Karpas-422 (cell line): Measurements from ENCODE around the gene GJD2. TPM values are rescaled to one million over a fixed set of nuclear protein-coding genes. Genes with fewer than 3 reads are reported as not detected.

Experiments used
- total RNA-seq: library from RNA; depleted of rRNA; stranded (reverse); fragments of >200 nt; shearing (Covaris generic); gene quantifications from 2 replicates; pipeline ENCODE4 v1.2.3, GENCODE V29; 2014; ENCODE audit warnings: low replicate concordance; rRNA removed

The GJD2 gene
- total RNA-seq, 1 experiment from 2014 or later = not detected

Other genes starting within 250 kb of the GJD2 start
- 96.7 and 186 TPM in 2 replicates for gene GOLGA8B, start 171.3 kb downstream of the GJD2 start, total RNA-seq
- gene ACTC1, start 40.6 kb upstream of the GJD2 start, total RNA-seq = not detected in 2 replicates
- gene AQR, start 214.7 kb upstream of the GJD2 start, total RNA-seq = 27.1 and 51.4 TPM in 2 replicates
- gene ZNF770, start 233.3 kb upstream of the GJD2 start, total RNA-seq = 22.3 and 47.5 TPM in 2 replicates